GM23338 (cell line): ENCODE measurements around the gene TRIM34.

Experiments used
- CTCF ChIP-seq, 2 experiments: fragments of 200-600 bp in 1 of 2; sonication (generic) in 1 of 2; conservative IDR thresholded peaks; 2 replicates each; pipeline versions ENCODE4 v1.5.1 to v1.6.1; 2016 to 2017; ENCODE audit warnings: antibody characterized with exemption in 2 of 2, low read depth in 2 of 2, mild to moderate bottlenecking in 2 of 2, moderate library complexity in 1 of 2
- EZH2 ChIP-seq: fragments of 200-600 bp; sonication (generic); IDR thresholded peaks from one replicate; pipeline ENCODE4 v1.8.0; 2017; ENCODE audit warnings: antibody characterized with exemption, mild to moderate bottlenecking, low read depth; ENCODE audit not compliant: unreplicated experiment
- EZH2phosphoT487 ChIP-seq: fragments of 200-600 bp; sonication (generic); IDR thresholded peaks from one replicate; pipeline ENCODE4 v1.8.1; 2018; ENCODE audit warnings: antibody characterized with exemption; ENCODE audit not compliant: unreplicated experiment
- POLR2AphosphoS5 ChIP-seq: IDR thresholded peaks from 2 replicates; pipeline ENCODE4 v1.6.1; 2016; ENCODE audit warnings: antibody characterized with exemption, low read depth
- REST ChIP-seq: IDR thresholded peaks from one replicate; pipeline ENCODE4 v1.6.1; 2018; ENCODE audit warnings: antibody characterized with exemption; ENCODE audit not compliant: unreplicated experiment
- STAT1 ChIP-seq: IDR thresholded peaks from one replicate; pipeline ENCODE4 v1.6.1; 2016; ENCODE audit warnings: antibody characterized with exemption; ENCODE audit not compliant: unreplicated experiment

GRCh38 chr11:5679811-5680210, 55.0 kb downstream of the TRIM34 start:
- TF ChIP-seq CTCF (conservative IDR thresholded peaks at IDR 0.05; ENCODE audit: low read depth in 2 of 2), result no peak
- no peak for TF ChIP-seq EZH2
- TF ChIP-seq REST, result no peak
- TF ChIP-seq STAT1, result no peak
- no peak for TF ChIP-seq EZH2phosphoT487
- no peak for TF ChIP-seq POLR2AphosphoS5
